Natural killer cell treated with Interleukin-12 subunit alpha and Interleukin-12 subunit beta and Interleukin-15 and Interleukin-18, amount 100 ng/mL, for 72 hours (primary cell): ENCODE results near the gene MYH1. TPM values are rescaled to one million over a fixed set of nuclear protein-coding genes. Genes with fewer than 3 reads are reported as not detected.

Experiments
- ATAC-seq, 2 donors: fragments of 150-1000 bp; cut with Tn5 transposase in 1 of 2; sonication (Bioruptor Pico), chemical (Tn5 transposase) in 1 of 2; 2 replicates each; pipeline ENCODE4 v1.10.0; 2021
- DNase-seq: peaks from one replicate; pipeline ENCODE4 v3.0.0; 2022; ENCODE audit warnings: low spot score
- H3K27ac Mint-ChIP-seq, 2 donors: 1 replicate in 1 of 2; 2 replicates in 1 of 2; pipeline ENCODE4 v1.8.0; 2022; ENCODE audit warnings: mixed read lengths in 2 of 2, mild to moderate bottlenecking in 1 of 2, moderate library complexity in 1 of 2
- H3K27me3 Mint-ChIP-seq, 2 donors: 1 replicate in 1 of 2; 2 replicates in 1 of 2; pipeline ENCODE4 v1.8.0; 2022; ENCODE audit warnings: mixed read lengths in 2 of 2
- H3K36me3 Mint-ChIP-seq: one replicate; pipeline ENCODE4 v1.8.0; 2022; ENCODE audit warnings: mixed read lengths
- H3K4me1 Mint-ChIP-seq, 2 donors: 1 replicate in 1 of 2; 2 replicates in 1 of 2; pipeline ENCODE4 v1.8.0; 2022; ENCODE audit warnings: low read depth in 2 of 2, mixed read lengths in 2 of 2, mild to moderate bottlenecking in 1 of 2
- H3K4me3 Mint-ChIP-seq: one replicate; pipeline ENCODE4 v1.8.0; 2022; ENCODE audit warnings: mixed read lengths
- H3K9me3 Mint-ChIP-seq: 2 replicates; pipeline ENCODE4 v1.8.0; 2022; ENCODE audit warnings: mixed read lengths
- total RNA-seq, 2 donors: library from RNA; stranded (reverse); gene quantifications; one replicate each; pipeline ENCODE4 v1.2.3, GENCODE V29; 2022

The MYH1 gene
- total RNA-seq, 2 donors from 2014 or later, result not detected

GRCh38 chr17:10458701-10459100, 59.6 kb downstream of the MYH1 start:
- ATAC-seq (no peak), DNase-seq (no peak)
- H3K36me3 Mint-ChIP-seq, result no peaks in the 10 kb centered on the region
- no peaks in the 10 kb centered on the region for H3K9me3 Mint-ChIP-seq
- no peak overlapping the region for H3K4me3 Mint-ChIP-seq
- no peak overlapping the region for H3K27ac Mint-ChIP-seq
- peaks cover 27 to 48% of the 10 kb centered on the region in 2 donors for H3K27me3 Mint-ChIP-seq
- no peaks in the 10 kb centered on the region for H3K4me1 Mint-ChIP-seq

GRCh38 chr17:10457952-10458351, 60.4 kb downstream of the MYH1 start:
- Mint-ChIP-seq H3K27ac (no peak overlapping the region), H3K9me3 (no peaks in the 10 kb centered on the region), H3K36me3 (no peaks in the 10 kb centered on the region), H3K4me1 (no peaks in the 10 kb centered on the region), H3K4me3 (no peak overlapping the region), H3K27me3 (peaks cover 29 to 48% of the 10 kb centered on the region in 2 donors)
- ATAC-seq, result no peak
- no peak for DNase-seq

GRCh38 chr17:10447026-10447931, 71.1 kb downstream of the MYH1 start:
- DNase-seq, result no peak
- H3K36me3 Mint-ChIP-seq, result no peaks in the 10 kb centered on the region
- no peaks in the 10 kb centered on the region for H3K4me1 Mint-ChIP-seq
- peaks cover 40 to 48% of the 10 kb centered on the region in 2 donors for H3K27me3 Mint-ChIP-seq
- no peaks in the 10 kb centered on the region for H3K9me3 Mint-ChIP-seq
- no peak for ATAC-seq
- no peak overlapping the region for H3K27ac Mint-ChIP-seq
- no peak overlapping the region for H3K4me3 Mint-ChIP-seq

Other genes with a start within 250 kb of the MYH1 start
- not detected for gene MYH13, start 145.5 kb downstream of the MYH1 start, total RNA-seq
- not detected for gene MYH8, start 96.6 kb downstream of the MYH1 start, total RNA-seq
- not detected for gene MYH4, start 49.0 kb downstream of the MYH1 start, total RNA-seq
- not detected for gene MYH2, start 31.1 kb upstream of the MYH1 start, total RNA-seq
- gene MYH3, start 138.8 kb upstream of the MYH1 start, total RNA-seq, result 1 to 10 TPM; 4.2 to 5.9 TPM
- 10 to 100 TPM; 28.3 to 33.8 TPM for gene SCO1, start 179.0 kb upstream of the MYH1 start, total RNA-seq
- 1 to 10 TPM; 7.8 to 9.4 TPM for gene ADPRM, start 179.1 kb upstream of the MYH1 start, total RNA-seq
- 1 to 10 TPM in 1 of 2 donors, not detected in 1; 1.1 TPM for gene TMEM220, start 211.5 kb upstream of the MYH1 start, total RNA-seq